HG02973 (cell line): ENCODE data around the gene ZAP70.

Source experiments
- ATAC-seq: cut with Tn5 transposase; IDR thresholded peaks from one replicate; pipeline ENCODE4 v1.9.1; 2021; ENCODE audit warnings: moderate library complexity; ENCODE audit not compliant: unreplicated experiment

The ZAP70 gene

DNA sequence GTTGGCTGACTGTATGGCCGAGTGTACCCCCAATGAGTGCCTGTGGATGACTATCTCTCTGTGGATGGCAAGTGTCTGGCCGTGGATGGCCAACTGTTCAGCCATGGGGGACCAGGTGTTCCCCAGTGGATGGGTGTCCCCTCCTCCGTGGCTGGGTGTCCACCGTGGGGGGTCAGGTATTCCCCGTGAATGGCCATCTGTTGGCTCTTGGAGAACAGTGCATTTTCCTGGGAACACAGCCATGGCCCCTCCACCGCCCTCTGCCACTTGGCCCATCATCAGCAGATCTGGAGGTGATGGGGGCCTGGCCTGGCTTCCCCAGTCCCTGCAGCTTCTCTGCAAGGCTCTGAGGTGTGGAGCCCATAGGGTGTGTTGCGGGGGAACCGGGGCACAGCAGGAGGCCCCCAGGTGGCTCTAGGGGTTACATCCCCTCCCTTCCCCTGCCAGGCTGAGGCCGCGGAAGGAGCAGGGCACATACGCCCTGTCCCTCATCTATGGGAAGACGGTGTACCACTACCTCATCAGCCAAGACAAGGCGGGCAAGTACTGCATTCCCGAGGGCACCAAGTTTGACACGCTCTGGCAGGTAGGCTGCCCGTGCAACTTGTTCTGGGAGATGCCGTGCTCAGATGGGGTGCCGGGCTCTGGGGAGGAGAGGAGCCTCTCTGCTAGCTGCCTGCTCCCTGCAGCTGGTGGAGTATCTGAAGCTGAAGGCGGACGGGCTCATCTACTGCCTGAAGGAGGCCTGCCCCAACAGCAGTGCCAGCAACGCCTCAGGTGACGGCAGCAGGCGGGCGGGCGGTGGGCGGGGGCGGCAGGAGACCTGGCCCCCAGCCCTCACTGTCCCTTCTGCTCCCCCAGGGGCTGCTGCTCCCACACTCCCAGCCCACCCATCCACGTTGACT lies 19.3 kb downstream of the ZAP70 start:
- ATAC-seq, result no peak

GRCh38 chr2:97733341-97734035 lies 20.1 kb downstream of the ZAP70 start:
- no peak for ATAC-seq

DNA sequence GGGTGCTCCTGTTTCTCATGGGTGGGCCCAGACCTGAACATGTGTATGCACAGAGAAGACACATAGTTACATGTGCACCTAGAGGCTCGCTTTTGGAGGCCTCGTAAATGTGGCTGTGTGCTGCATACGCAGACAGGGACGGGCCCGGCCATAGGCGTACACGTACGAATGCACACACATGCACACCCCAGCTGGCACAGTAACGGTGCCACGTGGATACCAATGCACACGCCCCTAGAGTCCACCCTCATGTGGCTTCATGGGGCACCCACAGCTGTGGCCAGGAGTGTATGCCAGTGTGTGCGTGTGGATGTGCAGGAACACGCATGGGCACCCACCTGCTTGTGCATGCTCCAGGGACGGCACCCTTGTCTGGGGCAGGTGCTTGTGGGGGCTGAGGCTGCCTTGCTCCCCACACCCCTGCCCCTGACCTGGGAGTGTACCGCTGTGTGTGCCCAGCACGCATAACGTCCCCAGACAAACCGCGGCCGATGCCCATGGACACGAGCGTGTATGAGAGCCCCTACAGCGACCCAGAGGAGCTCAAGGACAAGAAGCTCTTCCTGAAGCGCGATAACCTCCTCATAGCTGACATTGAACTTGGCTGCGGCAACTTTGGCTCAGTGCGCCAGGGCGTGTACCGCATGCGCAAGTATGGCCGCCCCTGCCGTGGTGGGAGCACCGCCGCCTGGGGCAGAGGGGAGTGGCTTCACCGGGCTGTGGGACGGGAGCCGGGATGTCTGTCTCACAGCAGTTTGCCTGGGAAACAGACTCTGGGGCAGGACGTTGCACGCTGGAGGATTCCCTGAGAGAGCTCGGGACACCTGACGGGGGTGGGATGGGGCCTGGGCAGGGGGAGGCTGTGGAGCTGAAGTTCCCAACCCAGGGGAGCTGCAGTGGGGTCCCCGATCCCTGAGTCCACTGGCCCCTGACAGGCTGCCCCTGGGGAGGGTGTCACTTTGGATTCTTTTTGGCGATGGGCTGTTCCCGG lies 21.0 kb downstream of the ZAP70 start:
- ATAC-seq, result no peak

GRCh38 chr2:97735161-97735561 lies 21.8 kb downstream of the ZAP70 start:
- ATAC-seq, result no peak

DNA sequence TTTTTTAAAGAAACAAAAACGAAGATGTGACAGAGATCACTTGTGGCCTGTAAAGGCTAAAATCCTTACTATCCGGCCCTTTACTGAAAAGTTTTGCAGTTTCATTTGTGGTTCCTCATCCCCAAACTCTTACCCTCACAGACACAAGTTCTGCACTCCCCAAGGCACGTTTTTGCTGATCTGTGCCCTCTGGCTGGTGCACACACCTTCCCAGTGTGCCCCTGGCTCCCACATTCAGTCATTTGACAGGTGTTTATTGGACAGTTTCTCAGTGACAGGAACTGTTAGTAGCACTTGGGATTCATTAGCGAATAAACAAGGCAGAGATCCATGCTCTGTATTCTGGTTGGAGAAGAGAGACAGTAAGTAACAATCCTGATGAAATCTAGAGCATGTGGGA lies 22.8 kb downstream of the ZAP70 start:
- ATAC-seq, result no peak

- ATAC-seq, result no peak
Observed at GRCh38 chr2:97736608-97737330, 23.4 kb downstream of the ZAP70 start.

GRCh38 chr2:97737421-97738178 lies 24.2 kb downstream of the ZAP70 start:
- ATAC-seq, result no peak

- ATAC-seq, result no peak
Observed at GRCh38 chr2:97738179-97739019, 25.0 kb downstream of the ZAP70 start.

- ATAC-seq, result no peak
Observed at GRCh38 chr2:97739020-97739892, 25.9 kb downstream of the ZAP70 start.

- no peak for ATAC-seq
Observed at GRCh38 chr2:97739893-97740245, 26.5 kb downstream of the ZAP70 start.

DNA sequence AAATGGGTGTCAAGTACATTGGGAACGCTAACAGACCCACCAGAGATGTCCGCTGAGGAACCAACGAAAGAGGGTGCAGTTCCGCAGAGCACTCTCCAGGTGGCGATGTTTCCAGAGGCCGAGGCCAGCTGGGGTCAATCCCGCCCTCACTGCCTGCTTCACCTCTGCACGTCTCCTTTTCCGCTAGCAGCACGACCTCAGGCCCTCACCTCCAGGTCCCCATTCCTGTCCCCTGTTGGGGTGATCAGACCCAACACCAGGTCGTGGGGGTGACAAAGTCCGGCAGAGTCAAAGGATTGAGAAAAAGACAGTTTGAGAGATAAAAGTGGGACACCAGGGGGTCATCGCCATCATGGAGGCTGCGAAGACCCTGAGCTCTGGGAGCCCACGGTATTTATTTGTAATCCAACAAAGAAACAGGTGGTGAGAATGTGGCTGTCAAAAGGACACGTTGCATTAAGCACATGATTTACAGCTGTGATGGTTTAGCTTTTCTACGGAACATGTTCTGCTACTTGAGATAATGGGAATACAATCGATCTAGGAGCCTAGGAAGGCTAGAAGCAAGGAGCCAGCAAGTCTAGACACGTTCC lies 27.3 kb downstream of the ZAP70 start:
- ATAC-seq, result no peak

GRCh38 chr2:97741251-97741650 lies 27.9 kb downstream of the ZAP70 start:
- ATAC-seq, result no peak

DNA sequence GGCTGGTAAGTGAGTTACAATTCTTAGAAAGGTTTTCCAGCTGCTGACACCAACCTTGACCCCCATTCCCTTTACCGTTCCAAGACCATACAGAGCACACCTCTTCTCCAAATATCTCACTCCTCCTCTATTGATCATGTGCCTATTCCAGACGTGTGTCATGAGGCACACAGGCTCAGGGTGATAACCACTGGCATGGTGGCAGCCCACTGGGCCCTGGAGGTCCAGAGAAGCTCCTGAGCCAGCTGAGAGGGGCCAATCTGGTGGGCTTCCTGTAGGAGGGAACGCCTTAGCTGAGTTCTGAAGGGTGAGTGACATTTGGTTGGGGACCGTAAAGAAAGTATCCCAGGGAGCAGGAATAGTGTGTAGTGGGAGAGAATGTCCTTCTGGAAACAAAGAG lies 28.3 kb downstream of the ZAP70 start:
- ATAC-seq, result no peak

DNA sequence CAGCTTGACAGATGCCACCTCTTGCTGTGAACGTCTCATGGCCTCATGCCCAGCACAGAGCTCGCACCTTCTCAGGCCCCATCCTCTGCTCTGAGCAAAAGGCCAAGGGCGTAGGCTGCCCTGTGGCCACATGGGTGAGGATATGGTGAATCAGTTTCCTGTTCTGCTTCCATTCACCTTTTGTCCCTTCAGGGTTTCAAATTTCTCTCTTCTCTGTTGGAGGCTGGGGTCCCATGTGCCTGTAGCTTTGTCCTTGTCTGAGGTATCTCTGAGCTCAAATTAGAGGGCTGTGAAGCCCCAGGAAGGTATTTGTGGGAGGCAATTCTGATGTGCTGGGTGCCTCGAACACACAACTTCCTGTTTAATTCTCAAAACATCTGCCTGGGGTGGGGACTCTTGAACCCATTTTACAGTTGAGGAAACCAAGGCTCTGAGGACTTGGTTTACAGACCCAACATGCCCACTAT lies 29.0 kb downstream of the ZAP70 start:
- ATAC-seq, result no peak

DNA sequence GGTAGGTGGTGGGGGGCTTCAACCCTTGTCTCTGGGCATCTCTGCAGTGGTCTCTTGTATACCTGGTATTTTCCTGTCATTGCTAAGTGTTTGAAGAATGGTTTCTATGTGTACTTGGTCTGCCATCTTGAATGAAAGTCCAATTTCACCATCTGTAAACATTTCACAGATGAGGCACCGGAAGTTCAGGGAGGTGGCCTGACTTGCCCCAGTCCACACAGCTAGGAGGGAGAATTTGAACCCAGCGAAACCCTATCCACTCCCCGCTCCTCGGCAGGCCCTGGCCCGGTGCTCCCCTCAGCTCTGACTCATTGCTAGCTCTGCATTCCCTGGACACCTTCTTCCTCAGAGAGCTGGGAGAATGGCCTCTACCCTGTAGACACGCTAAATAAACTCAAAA lies 30.5 kb downstream of the ZAP70 start:
- no peak for ATAC-seq

DNA sequence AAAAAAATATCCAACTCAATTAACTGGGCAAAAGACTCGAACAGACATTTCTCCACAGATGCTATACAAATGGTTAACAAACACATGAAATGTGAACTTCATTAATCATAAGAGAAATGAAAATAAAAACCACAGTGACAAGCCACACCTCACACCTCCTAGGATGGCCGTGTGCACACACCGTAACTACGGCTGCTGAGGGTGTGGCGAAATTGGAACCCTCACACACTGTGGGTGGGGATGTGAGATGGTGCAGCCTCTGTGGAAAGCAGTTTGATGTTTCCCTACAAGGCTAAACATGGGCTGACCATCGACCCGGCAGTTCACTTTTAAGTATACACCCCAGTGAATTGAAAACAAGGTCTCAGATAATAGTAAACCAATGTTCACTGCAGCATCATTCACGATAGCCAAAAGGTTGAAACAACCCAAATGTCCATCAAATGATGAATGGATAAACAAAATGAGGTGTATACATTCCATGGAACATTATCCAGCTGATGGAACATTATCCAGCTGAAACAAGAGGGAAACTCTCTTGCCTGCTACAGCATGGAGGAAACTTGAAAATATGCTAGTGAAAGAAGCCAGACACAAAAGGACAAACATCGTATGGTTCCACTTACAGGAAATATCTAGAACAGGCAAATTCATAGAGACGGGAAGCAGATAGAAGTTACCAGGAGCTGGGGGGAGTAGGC lies 32.2 kb downstream of the ZAP70 start:
- ATAC-seq, result no peak

DNA sequence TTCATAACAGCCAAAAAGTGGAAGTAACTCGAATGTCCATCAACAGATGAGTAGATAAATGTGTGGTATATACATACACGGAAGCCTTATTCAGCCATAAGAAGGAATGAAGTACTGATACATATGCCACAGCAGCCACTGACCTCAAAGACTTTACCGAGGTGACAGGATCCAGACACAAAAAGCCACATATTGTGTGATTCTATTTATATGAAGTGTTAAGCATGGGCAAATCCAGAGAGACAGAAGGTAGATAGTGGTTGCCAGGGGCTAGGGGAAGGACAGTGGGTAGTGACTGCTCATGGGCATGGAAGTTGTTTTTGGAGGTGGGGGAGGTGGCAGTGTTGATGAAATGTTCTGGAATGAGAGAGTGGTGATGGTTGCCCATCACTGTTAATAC lies 33.9 kb downstream of the ZAP70 start:
- ATAC-seq, result no peak
